Activated CD8-positive, alpha-beta T cell treated with anti-CD3 and anti-CD28 coated beads for 36 hours (primary cell): Measurements from ENCODE around the gene GPER1. TPM values are rescaled to one million over a fixed set of nuclear protein-coding genes. Genes with fewer than 3 reads are reported as not detected.

Experiments
- ATAC-seq: fragments of 200-7000 bp; cut with Tn5 transposase; one replicate; pipeline ENCODE4 v1.10.0; 2021; ENCODE audit warnings: mild to moderate bottlenecking, moderate library complexity
- CTCF ChIA-PET: fragments of 350-600 bp; sonication (Branson Sonifier 250); formaldehyde crosslinking; loops from one replicate; lab custom pipeline; 2021; ENCODE audit warnings: antibody characterized with exemption; lab: Charles Lee
- POLR2A ChIA-PET: fragments of 350-600 bp; sonication (Branson Sonifier 250); formaldehyde crosslinking; loops from one replicate; lab custom pipeline; 2021; ENCODE audit warnings: antibody characterized with exemption; lab: Charles Lee
- DNase-seq: peaks from one replicate; pipeline ENCODE4 v3.0.0-alpha.2; 2020
- H3K27ac Mint-ChIP-seq: one replicate; pipeline ENCODE4 v1.8.0; 2021; ENCODE audit warnings: mild to moderate bottlenecking, mixed read lengths
- H3K27me3 Mint-ChIP-seq: one replicate; pipeline ENCODE4 v1.8.0; 2021; ENCODE audit warnings: mixed read lengths
- H3K36me3 Mint-ChIP-seq: one replicate; pipeline ENCODE4 v1.8.0; 2021; ENCODE audit warnings: low read depth, mixed read lengths
- H3K4me1 Mint-ChIP-seq: one replicate; pipeline ENCODE4 v1.8.0; 2021; ENCODE audit warnings: low read depth, mixed read lengths
- H3K4me3 Mint-ChIP-seq: one replicate; pipeline ENCODE4 v1.8.0; 2021; ENCODE audit warnings: mild to moderate bottlenecking, moderate library complexity, mixed read lengths
- H3K9me3 Mint-ChIP-seq: one replicate; pipeline ENCODE4 v1.8.0; 2021; ENCODE audit warnings: mixed read lengths
- CTCF ChIP-seq: fragments of 200-600 bp; IDR thresholded peaks from one replicate; pipeline ENCODE4 v1.8.0; 2022; ENCODE audit warnings: antibody characterized with exemption, mild to moderate bottlenecking
- intact Hi-C: fragments of 100-400 bp; cut with micrococcal nuclease; formaldehyde crosslinking; loops from one replicate; pipeline ENCODE4 v1.10.0; 2022
- total RNA-seq, 2 experiments: library from RNA; stranded (reverse); gene quantifications; one replicate each; pipeline ENCODE4 v1.2.3, GENCODE V29; 2021

GPER1 gene
- total RNA-seq, 2 experiments from 2014 or later, result 0.16 to 0.18 TPM

GRCh38 chr7:1090686-1091643 is 3.1 kb downstream of the GPER1 start:
- POLR2A ChIA-PET, result interaction anchor here (1.1 kb wide), 1 partner anchor 13 kb away, joined by 3 read pairs; no protein-coding TSS in a partner anchor
- Mint-ChIP-seq H3K4me1 (peaks cover 16% of the 10 kb centered on the region), H3K27me3 (no peaks in the 10 kb centered on the region), H3K36me3 (no peaks in the 10 kb centered on the region), H3K27ac (no peak overlapping the region), H3K9me3 (no peaks in the 10 kb centered on the region), H3K4me3 (no peak overlapping the region)
- intact Hi-C loops, result no loop called here
- ATAC-seq (no peak), DNase-seq (no peak)
- CTCF ChIA-PET, result interaction anchor here (1.4 to 2.1 kb wide), 2 partner anchors 10 to 98 kb away, joined by 6 to 7 read pairs; no protein-coding TSS in a partner anchor
- no peak for TF ChIP-seq CTCF

GRCh38 chr7:1091644-1092027 is 3.7 kb downstream of the GPER1 start:
- no peak for ATAC-seq
- intact Hi-C loops, result no loop called here
- no peaks in the 10 kb centered on the region for H3K36me3 Mint-ChIP-seq
- POLR2A ChIA-PET, result interaction anchor here (1.1 kb wide), 1 partner anchor 12 kb away, joined by 3 read pairs; no protein-coding TSS in a partner anchor
- DNase-seq, result no peak
- TF ChIP-seq CTCF, result no peak
- H3K9me3 Mint-ChIP-seq, result no peaks in the 10 kb centered on the region
- peaks cover 11% of the 10 kb centered on the region for H3K4me1 Mint-ChIP-seq
- H3K4me3 Mint-ChIP-seq, result no peak overlapping the region
- H3K27me3 Mint-ChIP-seq, result no peaks in the 10 kb centered on the region
- CTCF ChIA-PET, result interaction anchor here (1.4 to 2.1 kb wide), 2 partner anchors 11 to 99 kb away, joined by 6 to 7 read pairs; no protein-coding TSS in a partner anchor
- no peak overlapping the region for H3K27ac Mint-ChIP-seq

GRCh38 chr7:1092161-1092632 is 4.3 kb downstream of the GPER1 start:
- peaks cover 6% of the 10 kb centered on the region for H3K4me1 Mint-ChIP-seq
- CTCF ChIA-PET, result interaction anchor here (2.1 kb wide), 1 partner anchor 99 kb away, joined by 7 read pairs; no protein-coding TSS in a partner anchor
- no peaks in the 10 kb centered on the region for H3K27me3 Mint-ChIP-seq
- no peaks in the 10 kb centered on the region for H3K36me3 Mint-ChIP-seq
- DNase-seq (no peak), ATAC-seq (no peak)
- H3K4me3 Mint-ChIP-seq, result no peak overlapping the region
- no peaks in the 10 kb centered on the region for H3K9me3 Mint-ChIP-seq
- POLR2A ChIA-PET, result interaction anchor here (1.1 kb wide), 1 partner anchor 12 kb away, joined by 3 read pairs; no protein-coding TSS in a partner anchor
- intact Hi-C loops, result no loop called here
- TF ChIP-seq CTCF, result no peak
- H3K27ac Mint-ChIP-seq, result no peak overlapping the region

- Mint-ChIP-seq H3K36me3 (peaks cover 7% of the 10 kb centered on the region), H3K4me3 (no peak overlapping the region), H3K4me1 (peaks cover 2% of the 10 kb centered on the region), H3K27me3 (no peaks in the 10 kb centered on the region), H3K9me3 (no peaks in the 10 kb centered on the region), H3K27ac (no peak overlapping the region)
- POLR2A ChIA-PET, result no interaction called here
- CTCF ChIA-PET, result no interaction called here
- no peak for ATAC-seq
- intact Hi-C loops, result no loop called here
- no peak for DNase-seq
- no peak for TF ChIP-seq CTCF
Measured at GRCh38 chr7:1092806-1093501, 5.0 kb downstream of the GPER1 start.
